GM12874 (cell line): ENCODE measurements around the gene NLGN1.

Experiments
- CTCF ChIP-seq: IDR thresholded peaks from 2 replicates; pipeline ENCODE4 v1.5.1; 2011; ENCODE audit warnings: low read depth, mild to moderate bottlenecking, control low read depth, low read length, moderate library complexity; ENCODE audit not compliant: insufficient read depth

NLGN1 gene

GRCh38 chr3:174331095-174331800 lies 933.7 kb downstream of the NLGN1 start:
- no peak for TF ChIP-seq CTCF

- no peak for TF ChIP-seq CTCF
These were observed 934.8 kb downstream of the NLGN1 start for GRCh38 chr3:174332391-174332790.

GRCh38 chr3:174333640-174334039 lies 936.1 kb downstream of the NLGN1 start:
- TF ChIP-seq CTCF: no peak

- no peak for TF ChIP-seq CTCF
These were observed 936.6 kb downstream of the NLGN1 start for GRCh38 chr3:174334111-174334510.

GRCh38 chr3:174335324-174335723 lies 937.8 kb downstream of the NLGN1 start:
- no peak for TF ChIP-seq CTCF

- no peak for TF ChIP-seq CTCF
These were observed 938.4 kb downstream of the NLGN1 start for GRCh38 chr3:174335910-174336309.
